GM20431 (cell line): ENCODE results near the gene COL19A1.

ENCODE experiments used
- in situ Hi-C: fragments of 300-500 bp; cut with MseI, MboI; formaldehyde crosslinking; loops from one replicate; pipeline ENCODE4 v1.15.0; 2020; ENCODE audit warnings: low sequenced_read_pairs; ENCODE audit not compliant: unreplicated experiment

The COL19A1 gene

DNA sequence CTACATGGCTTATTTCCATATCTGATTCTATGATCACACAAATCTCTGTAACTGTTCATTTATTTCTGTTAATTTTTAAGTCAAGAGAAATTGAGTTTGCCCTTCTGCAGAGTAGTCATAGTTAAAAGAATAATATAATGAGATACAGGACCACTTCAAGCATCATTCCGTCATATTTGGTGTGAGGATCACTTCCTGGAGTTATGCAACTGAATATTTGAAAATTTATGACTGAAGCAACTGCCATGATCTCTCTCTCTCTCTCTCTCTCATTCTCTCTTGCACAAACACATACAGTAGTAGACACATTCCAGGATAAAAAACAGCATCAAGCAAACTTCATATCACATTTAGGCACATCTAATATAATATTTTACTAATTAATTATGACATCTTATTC, 320.1 kb downstream of the COL19A1 start:
- in situ Hi-C loops: no loop called here

- in situ Hi-C loops: no loop called here
These were observed 321.8 kb downstream of the COL19A1 start for GRCh38 chr6:70188202-70188601.

- in situ Hi-C loops: no loop called here
These were observed 328.1 kb downstream of the COL19A1 start for GRCh38 chr6:70194421-70194820.

DNA sequence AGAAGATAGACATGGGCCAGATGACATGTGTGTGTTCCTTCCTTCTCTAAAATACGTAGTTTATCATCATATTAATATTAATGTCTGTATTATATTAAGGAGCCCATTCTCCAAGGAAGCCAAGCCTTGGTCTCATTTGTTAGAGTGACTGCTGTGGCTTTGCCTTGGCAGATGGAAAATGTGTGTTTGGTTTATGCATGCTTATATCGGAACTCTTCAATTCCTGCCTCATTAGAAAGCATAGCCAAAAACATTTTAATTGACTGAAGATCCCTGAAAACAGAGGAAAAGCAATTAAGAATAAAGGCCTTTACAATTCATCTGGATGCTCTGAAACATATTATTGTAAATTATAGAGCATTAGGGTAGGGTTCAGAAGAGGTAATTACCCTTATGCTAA, 330.2 kb downstream of the COL19A1 start:
- in situ Hi-C loops: no loop called here

GRCh38 chr6:70198785-70199184, 332.4 kb downstream of the COL19A1 start:
- in situ Hi-C loops: no loop called here

- in situ Hi-C loops: no loop called here
These were observed 342.0 kb downstream of the COL19A1 start for GRCh38 chr6:70208235-70208790.

DNA sequence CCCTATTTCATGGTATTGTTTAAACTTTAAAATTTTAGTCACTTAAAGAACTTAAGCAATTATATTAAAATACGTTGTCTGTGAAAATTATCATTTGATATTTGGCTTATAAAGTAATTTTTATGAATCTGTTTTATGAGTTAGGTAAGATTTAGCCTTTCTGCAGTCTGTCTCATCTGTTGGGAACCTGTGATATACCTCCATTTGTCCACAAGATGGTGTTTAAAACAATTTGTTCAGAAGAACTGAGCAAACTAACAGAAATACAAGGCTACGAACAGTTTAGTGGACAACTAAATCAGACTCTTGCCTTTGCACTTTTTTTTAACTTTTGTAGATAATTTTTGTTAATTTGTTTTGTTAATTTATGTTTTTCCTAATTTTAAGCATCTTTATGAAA, 344.1 kb downstream of the COL19A1 start:
- in situ Hi-C loops: no loop called here

- in situ Hi-C loops: no loop called here
These were observed 349.2 kb downstream of the COL19A1 start for GRCh38 chr6:70215460-70216108.

- in situ Hi-C loops: no loop called here
These were observed 350.4 kb downstream of the COL19A1 start for GRCh38 chr6:70216767-70217166.

DNA sequence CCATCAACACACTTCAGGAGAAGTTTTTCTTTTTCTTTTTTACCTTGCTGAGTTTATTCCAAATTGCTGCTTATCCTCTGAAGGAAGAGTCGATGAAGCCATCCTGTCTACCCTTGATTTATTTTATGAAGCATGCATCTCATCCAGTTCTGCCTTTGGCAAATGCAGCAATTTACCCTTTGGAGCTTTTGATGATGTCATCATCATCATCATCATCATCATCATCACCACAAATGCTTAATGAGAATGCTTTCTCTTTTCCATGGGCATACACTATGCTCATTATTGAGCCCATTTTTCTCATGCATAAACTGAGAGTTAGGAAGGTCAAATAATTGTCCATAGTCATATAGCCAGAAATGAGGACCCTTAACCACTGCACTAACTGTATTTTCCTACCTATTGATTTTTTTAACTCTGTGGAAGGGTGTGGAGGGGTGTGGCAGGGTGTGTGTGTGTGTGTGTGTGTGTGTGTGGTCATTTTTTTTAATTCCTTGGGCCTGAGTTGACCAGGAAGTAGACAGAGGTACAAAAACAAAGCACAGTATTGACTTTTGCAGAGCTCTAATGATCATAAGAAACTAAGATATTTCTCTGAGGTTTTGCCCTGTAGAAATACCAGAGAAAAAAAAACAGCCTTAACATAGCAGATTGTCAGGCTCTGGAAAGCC, 353.7 kb downstream of the COL19A1 start:
- in situ Hi-C loops: no loop called here

DNA sequence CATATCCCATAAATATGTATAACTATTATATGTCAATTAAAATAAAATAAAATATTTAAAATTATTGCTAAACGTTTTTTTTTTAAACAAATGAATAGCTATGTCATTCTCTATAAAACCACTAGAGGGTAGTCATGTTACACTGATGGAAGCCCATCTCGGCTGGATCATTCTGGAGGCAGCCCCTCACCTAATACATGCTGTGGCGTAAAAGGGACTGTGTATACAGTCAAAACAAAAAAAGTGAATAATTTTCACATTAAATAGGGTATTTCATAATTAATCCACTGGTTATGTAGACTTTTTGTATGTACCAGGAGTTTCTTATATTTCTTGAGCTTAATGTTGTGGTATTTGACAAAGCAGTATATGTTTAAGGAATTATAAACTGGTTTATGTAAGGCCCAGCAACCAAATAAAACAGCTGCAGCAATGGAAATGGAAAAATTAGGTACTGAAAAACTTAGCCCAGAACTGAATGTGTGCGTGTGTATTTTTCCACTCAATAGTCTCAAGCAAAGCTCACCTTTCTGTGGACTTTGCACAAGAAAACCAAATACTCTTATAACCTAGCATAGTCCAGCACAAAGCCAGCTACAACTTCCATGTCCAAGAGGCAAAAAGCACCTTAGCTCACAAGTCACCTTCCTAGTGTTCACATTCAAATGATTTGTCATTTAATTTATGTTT, 354.8 kb downstream of the COL19A1 start:
- in situ Hi-C loops: no loop called here

GRCh38 chr6:70221715-70222438, 355.5 kb downstream of the COL19A1 start:
- in situ Hi-C loops: no loop called here

- in situ Hi-C loops: no loop called here
These were observed 356.0 kb downstream of the COL19A1 start for GRCh38 chr6:70222439-70222749.

DNA sequence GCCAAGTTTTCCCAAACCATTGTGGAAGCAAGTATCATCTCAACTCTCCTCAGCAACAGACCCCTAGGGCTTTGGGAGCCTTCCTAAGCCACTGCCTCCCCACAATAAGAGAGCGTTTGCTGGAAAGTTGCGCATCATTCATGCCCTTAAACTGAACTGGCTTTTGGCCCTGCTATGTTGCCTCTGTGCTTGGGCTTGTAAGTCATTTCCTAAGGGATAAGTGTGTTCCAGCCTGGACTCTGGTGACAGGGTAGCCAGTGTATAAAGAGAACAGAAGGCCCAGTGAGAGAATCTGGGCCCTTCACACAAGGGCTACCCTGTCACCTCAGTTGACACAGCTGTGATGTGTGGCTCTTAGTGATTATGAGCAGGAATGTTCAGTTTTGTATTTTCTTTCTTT, 358.7 kb downstream of the COL19A1 start:
- in situ Hi-C loops: no loop called here

- in situ Hi-C loops: no loop called here
These were observed 365.0 kb downstream of the COL19A1 start for GRCh38 chr6:70231311-70231710.

DNA sequence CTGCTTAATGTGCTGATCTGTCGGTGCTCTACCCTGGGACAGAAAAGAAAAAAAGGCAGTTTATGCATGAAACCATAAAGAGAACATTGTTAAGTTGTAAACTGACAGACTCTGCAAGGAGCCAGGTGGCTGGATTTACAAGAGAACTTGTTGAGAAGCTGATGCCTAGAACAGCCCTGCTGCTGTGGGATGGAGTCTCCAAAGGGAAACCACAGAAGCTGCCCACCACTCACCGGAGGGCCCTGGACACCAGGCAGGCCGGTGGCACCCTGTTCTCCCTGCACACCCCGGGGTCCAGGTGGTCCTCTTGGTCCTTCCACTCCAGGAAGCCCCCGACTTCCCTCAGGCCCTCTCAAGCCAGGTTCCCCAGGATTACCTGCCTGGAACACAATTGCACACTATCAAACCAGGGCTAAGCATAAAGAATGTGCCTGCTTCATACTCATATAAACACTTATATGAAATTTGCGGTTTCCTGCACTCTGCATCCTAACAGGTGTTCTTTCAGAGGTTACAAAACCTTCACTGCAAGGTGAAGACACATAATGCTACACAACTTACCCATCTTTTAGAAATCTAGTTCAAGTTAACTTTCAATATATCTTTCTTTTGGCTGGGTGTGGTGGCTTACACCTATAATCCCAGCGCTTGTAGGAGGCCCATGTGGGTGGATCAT, 368.3 kb downstream of the COL19A1 start:
- in situ Hi-C loops: no loop called here

DNA sequence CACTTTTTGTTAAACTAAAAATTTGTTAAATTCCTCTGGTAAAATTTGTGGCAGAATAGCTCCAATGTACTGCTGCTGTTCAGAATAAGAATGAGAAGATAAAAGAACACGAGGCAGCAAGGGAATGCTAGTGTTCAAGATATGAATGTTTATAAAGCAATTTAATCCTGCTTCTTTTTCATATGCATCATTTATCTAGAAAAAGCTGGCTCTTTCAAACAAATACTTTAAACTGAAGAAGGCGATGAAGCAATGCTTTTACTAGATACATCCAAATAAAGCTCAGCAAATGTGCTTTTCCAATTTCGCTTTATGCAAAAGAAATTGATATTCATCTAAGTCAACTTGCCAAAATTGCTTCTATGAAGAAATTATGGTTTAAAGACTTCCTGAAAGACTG, 370.0 kb downstream of the COL19A1 start:
- in situ Hi-C loops: no loop called here

DNA sequence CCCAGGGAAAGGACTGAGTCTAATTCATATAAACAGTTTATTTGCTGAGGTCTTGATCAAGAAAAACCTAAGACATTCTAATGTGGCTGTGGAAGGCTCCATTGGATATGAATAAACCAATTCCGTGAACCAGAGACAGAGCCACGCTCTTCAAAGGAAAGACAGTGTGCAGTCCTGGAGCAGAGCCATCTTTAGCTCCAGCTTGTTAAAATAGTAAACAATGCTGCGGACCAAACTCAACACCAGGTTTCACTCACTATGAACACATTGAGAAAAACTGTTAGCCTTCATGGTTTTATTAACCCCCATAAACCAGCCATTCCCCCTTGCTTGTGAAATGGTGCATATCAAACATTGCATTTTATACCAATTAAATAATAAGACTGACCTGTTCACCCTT, 374.7 kb downstream of the COL19A1 start:
- in situ Hi-C loops: no loop called here

- in situ Hi-C loops: no loop called here
These were observed 375.6 kb downstream of the COL19A1 start for GRCh38 chr6:70241991-70242420.

- in situ Hi-C loops: no loop called here
These were observed 379.8 kb downstream of the COL19A1 start for GRCh38 chr6:70246118-70246517.
